Stimulated activated CD4-positive, alpha-beta T cell treated with anti-CD3 and anti-CD28 coated beads, Interleukin-15, amount 100 ng/mL, for 48 hours (primary cell): Measurements from ENCODE around the gene PRDM1.
A peak's percentile ranks its signal among the peaks of the same experiment; 100 is the strongest.
"Not testable (repeated sequence)": the region's sequence is repeated elsewhere in the genome, so short reads cannot be mapped to it uniquely, and the experiment has no call there.

Experiments used
- DNase-seq, 2 donors: peaks; one replicate each; pipeline ENCODE4 v3.0.0-alpha.2; 2020; ENCODE audit warnings: low read depth in 2 of 2

The PRDM1 gene

GRCh38 chr6:106136845-106137244 lies 50.7 kb downstream of the PRDM1 start:
- no peak for DNase-seq

GRCh38 chr6:106138151-106138550 lies 52.0 kb downstream of the PRDM1 start:
- no peak for DNase-seq

GRCh38 chr6:106141441-106142237 lies 55.5 kb downstream of the PRDM1 start:
- DNase-seq: peak in 1 of 2 donors; percentile 49

DNA sequence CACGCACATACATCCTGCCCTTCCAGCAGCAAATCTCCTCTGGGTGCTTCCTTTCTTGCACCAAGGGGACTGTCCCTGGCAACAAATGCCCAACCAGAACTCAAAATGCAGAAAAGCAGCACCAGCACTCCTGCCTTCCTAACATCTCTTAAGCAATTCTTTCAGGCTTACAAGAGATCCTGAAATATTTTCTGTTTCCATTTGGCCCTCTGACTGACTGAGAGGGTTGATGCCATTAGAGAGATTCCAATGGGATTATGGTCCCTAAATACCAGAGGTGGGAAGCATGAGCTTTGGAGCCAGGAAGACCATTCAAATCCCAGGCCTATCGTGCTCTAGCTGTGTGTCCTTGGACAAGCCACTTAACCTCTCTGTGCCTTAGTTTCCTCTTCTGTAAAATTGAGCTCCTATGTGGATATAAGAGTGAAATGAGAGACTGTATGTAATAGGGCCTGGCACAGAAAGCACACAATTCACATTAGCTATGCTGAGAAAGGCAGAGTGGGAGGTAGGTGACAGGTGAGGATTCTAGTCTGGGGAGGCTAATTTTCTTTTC lies 56.8 kb downstream of the PRDM1 start:
- no peak for DNase-seq

- no peak for DNase-seq
These were observed 57.5 kb downstream of the PRDM1 start for GRCh38 chr6:106143665-106144064.

DNA sequence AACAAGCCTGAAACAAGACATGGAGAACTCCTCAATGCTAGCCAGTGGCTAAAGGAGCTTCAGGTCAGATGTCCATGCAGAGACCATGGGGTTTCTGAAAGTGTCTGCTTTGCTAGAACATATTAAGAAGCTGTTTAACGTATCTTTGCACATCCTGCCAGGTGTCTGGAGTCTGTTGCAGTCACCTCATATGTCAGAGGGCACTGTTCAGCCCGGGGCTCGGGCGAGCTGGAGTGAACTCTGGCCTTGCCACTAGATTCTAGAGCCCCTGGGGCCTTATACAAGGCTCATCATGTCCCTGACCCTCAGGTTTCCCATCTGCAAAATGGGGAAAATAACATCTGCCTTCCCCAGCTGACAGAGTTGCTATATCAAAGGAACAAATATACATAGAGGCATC lies 59.0 kb downstream of the PRDM1 start:
- DNase-seq: no peak

DNA sequence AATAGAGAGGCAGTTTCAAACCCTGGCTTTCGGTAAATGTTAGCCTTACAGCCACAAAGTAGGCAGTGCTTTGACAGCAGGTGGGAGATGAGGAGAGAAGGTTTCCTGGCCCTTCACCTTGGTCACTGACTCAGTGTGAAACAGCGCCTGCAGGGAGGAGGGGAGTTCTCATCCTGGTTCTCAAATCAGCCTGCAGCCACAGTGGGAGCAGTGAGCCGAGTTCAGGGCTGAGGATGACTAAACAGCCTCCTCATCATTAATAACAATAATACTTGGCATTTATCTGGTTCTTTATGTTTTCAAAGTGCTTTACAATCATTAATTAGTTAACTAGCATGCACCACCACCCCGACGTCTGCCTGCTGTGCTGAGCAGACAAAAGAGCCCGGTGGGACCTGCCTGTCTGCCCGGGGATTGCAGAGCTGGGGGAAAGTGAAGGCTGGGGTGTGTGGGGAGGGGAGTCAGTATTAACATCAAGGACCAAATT lies 59.6 kb downstream of the PRDM1 start:
- no peak for DNase-seq

GRCh38 chr6:106146852-106147351 lies 60.8 kb downstream of the PRDM1 start:
- DNase-seq: no peak

DNA sequence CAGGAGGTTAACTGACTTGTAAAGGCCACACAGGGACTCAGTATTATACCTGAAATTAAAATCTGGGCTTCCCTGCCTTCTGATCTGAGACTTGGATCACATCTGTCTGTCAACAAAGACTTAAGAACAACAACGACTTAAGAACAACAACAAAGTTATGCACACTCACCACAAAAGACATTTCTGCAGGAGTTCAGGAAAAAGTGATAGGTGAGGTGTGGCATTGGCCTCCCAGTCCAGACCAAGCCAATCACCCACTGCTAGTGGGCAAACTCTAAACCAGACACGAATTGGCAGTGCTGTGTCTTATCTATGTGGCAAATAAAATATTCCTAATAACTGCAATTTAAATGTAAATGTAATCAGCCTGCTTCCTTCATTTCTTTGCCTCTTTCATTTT lies 61.3 kb downstream of the PRDM1 start:
- no peak for DNase-seq

DNA sequence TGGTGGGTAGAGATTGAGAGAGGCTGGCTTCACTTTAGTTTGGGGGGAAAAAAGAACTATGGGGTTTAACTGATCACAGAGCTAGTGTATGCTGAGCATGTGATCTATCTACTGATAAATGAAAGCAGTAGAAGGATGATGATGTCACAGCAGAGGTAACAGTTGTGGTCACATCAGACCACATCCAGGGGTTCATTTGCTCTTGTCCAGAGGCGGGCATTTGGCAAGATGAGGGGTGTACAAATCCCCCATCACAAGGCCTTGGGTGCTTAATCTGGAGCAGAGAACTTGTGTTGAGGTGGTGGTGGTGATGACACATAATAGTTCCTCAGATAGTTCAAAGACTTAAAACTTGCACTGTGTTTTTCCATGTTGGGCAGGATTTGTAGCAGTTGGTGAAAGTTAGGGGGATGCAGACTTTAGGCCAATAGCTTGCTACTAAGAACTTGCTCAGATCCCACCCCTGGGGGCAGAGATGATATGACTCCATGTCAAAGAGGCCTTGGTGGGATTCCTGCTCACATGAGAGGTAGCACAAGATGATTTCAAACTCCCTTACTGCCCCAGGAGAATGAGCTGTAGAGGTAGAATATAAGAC lies 63.4 kb downstream of the PRDM1 start:
- no peak for DNase-seq

- DNase-seq: not testable (repeated sequence)
These were observed 66.3 kb downstream of the PRDM1 start for GRCh38 chr6:106152476-106152875.

- no peak for DNase-seq
These were observed 66.8 kb downstream of the PRDM1 start for GRCh38 chr6:106152952-106153351.

DNA sequence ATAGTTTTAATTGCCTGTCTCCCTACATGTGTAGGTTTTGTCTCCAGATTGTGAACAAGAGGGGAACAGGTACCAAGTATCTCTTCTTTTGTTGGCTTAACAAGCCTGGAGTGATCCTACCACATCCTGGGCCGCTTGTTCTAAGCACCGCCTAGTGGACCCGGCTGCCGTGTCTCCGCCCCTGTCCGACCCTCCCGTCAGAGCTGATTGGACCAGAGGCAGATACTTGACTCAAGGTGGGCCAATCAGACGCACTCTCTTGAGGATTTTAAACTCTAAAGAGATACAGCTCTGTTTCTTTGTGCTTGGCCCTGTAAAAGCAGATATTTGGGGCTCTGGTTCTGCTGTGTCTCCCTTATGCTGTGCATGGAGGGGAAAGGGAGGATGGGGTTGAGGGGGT lies 68.2 kb downstream of the PRDM1 start:
- no peak for DNase-seq

- DNase-seq: no peak
These were observed 69.2 kb downstream of the PRDM1 start for GRCh38 chr6:106155219-106155830.

DNA sequence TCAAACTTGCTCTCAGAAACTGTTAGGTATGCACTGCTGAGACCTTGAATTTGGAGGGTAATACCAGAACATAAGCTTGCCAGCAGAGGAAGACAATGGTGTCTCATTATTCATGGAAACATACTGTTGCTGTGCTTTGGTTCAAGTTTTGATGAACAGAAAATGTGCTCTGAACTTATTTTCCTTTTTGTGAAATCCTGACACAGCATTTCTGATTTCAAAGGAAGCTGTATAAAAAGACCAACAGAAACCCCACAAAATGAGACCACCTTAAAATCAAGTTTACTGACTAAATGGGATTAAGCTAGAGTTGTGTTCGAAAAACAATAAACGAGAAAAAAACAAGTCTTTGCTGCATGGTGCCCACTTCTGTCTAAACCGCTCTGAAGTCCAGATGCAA lies 70.3 kb downstream of the PRDM1 start:
- no peak for DNase-seq

DNA sequence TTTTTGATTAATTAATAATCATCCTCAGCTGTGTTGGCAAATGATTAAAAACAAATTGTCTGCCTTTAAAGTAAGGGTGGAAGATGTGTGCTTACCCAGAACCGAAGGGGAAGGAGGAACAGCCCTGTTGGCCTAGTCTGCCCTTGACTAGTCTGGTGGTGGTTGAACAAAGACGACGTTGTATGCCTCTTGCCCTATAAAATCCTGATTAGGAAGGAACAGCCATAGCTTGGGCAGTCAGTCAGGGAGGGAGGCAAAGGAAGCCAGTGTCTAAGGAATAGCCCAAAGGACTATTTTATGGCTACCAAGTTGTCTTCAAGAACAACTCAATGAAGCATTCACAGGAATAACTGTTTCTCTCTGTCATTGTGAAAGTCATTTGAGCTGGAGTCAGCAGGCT lies 70.7 kb downstream of the PRDM1 start:
- DNase-seq: no peak

- no peak for DNase-seq
These were observed 72.7 kb downstream of the PRDM1 start for GRCh38 chr6:106158816-106159215.
